Loucy (cell line): ENCODE results near the gene IGSF5.

Experiments
- H2AFZ ChIP-seq: fragments of 200-600 bp; sonication (generic); 2 replicates; pipeline ENCODE4 v1.6.0; 2016; ENCODE audit warnings: antibody characterized with exemption, mild to moderate bottlenecking, low read length, moderate library complexity
- H3F3A ChIP-seq: fragments of 200-600 bp; 2 replicates; pipeline ENCODE4 v1.6.0; 2016; ENCODE audit warnings: antibody characterized with exemption, low read depth, mild to moderate bottlenecking
- H3K27me3 ChIP-seq: fragments of 200-600 bp; sonication (generic); 2 replicates; pipeline ENCODE4 v1.6.1; 2014; ENCODE audit warnings: low read length, mild to moderate bottlenecking; ENCODE audit not compliant: insufficient read depth, poor library complexity, severe bottlenecking
- H3K36me3 ChIP-seq: fragments of 200-600 bp; sonication (generic); 2 replicates; pipeline ENCODE4 v1.6.1; 2016; ENCODE audit warnings: low read length; ENCODE audit not compliant: insufficient read depth
- H3K4me1 ChIP-seq: fragments of 200-600 bp; sonication (generic); 2 replicates; pipeline ENCODE4 v1.5.1; 2014; ENCODE audit warnings: low read length, mild to moderate bottlenecking; ENCODE audit not compliant: insufficient read depth, poor library complexity, severe bottlenecking
- H3K4me2 ChIP-seq: fragments of 200-600 bp; sonication (generic); 2 replicates; pipeline ENCODE4 v1.6.0; 2014; ENCODE audit warnings: antibody characterized with exemption, low read length, low read depth, mild to moderate bottlenecking; ENCODE audit not compliant: poor library complexity, severe bottlenecking
- H3K4me3 ChIP-seq: fragments of 200-600 bp; sonication (generic); 2 replicates; pipeline ENCODE4 v1.5.1; 2014; ENCODE audit warnings: low read length, mild to moderate bottlenecking, mixed read lengths; ENCODE audit not compliant: poor library complexity, severe bottlenecking
- H3K79me2 ChIP-seq: fragments of 200-600 bp; sonication (generic); 2 replicates; pipeline ENCODE4 v1.6.1; 2014; ENCODE audit warnings: low read length; ENCODE audit not compliant: insufficient read depth
- H3K9ac ChIP-seq: fragments of 200-600 bp; sonication (generic); 2 replicates; pipeline ENCODE4 v1.6.0; 2014; ENCODE audit warnings: mild to moderate bottlenecking, low read depth, low read length, moderate library complexity; ENCODE audit not compliant: poor library complexity, severe bottlenecking
- H3K9me2 ChIP-seq: fragments of 200-600 bp; sonication (generic); replicated peaks from 2 replicates; pipeline ENCODE4 v1.6.1; 2016; ENCODE audit warnings: low read depth, low read length, mixed read lengths
- H3K9me3 ChIP-seq: fragments of 200-600 bp; sonication (generic); 2 replicates; pipeline ENCODE4 v1.6.1; 2014; ENCODE audit warnings: mild to moderate bottlenecking, antibody characterized with exemption, low read length, low read depth; ENCODE audit not compliant: insufficient read depth
- H4K20me1 ChIP-seq: fragments of 200-600 bp; sonication (generic); 2 replicates; pipeline ENCODE4 v1.6.0; 2014; ENCODE audit warnings: antibody characterized with exemption, low read length, mild to moderate bottlenecking; ENCODE audit not compliant: insufficient read depth, poor library complexity, severe bottlenecking
- CTCF ChIP-seq: fragments of 200-600 bp; sonication (generic); conservative IDR thresholded peaks from 2 replicates; pipeline ENCODE4 v1.5.1; 2014; ENCODE audit warnings: mild to moderate bottlenecking, antibody characterized with exemption, low read length
- EZH2phosphoT487 ChIP-seq: fragments of 200-600 bp; IDR thresholded peaks from 2 replicates; pipeline ENCODE4 v1.6.1; 2018; ENCODE audit warnings: antibody characterized with exemption, mild to moderate bottlenecking, moderate library complexity, borderline replicate concordance

Gene IGSF5

GRCh38 chr21:39710866-39711265 lies 34.1 kb upstream of the IGSF5 start:
- no peak overlapping the region for H2AFZ ChIP-seq
- H3K79me2 ChIP-seq, result no peaks in the 10 kb centered on the region
- H3F3A ChIP-seq, result no peaks in the 10 kb centered on the region
- no peak overlapping the region for H3K4me3 ChIP-seq
- TF ChIP-seq CTCF (no peak), EZH2phosphoT487 (no peak)
- no peaks in the 10 kb centered on the region for H3K36me3 ChIP-seq
- H3K4me2 ChIP-seq, result no peak overlapping the region
- no peaks in the 10 kb centered on the region for H3K9me2 ChIP-seq
- no peak overlapping the region for H3K9ac ChIP-seq
- no peaks in the 10 kb centered on the region for H4K20me1 ChIP-seq
- H3K9me3 ChIP-seq, result no peaks in the 10 kb centered on the region; the same call in 1 of the 2 replicates
- no peaks in the 10 kb centered on the region for H3K4me1 ChIP-seq
- H3K27me3 ChIP-seq, result no peaks in the 10 kb centered on the region

GRCh38 chr21:39712273-39712672 lies 32.7 kb upstream of the IGSF5 start:
- H3K36me3 ChIP-seq, result no peaks in the 10 kb centered on the region

GRCh38 chr21:39712976-39713375 lies 32.0 kb upstream of the IGSF5 start:
- H4K20me1 ChIP-seq, result no peaks in the 10 kb centered on the region
- no peaks in the 10 kb centered on the region for H3K79me2 ChIP-seq
- TF ChIP-seq EZH2phosphoT487 (no peak), CTCF (no peak)
- no peak overlapping the region for H3K4me2 ChIP-seq
- H3F3A ChIP-seq, result no peaks in the 10 kb centered on the region
- H3K27me3 ChIP-seq, result no peaks in the 10 kb centered on the region
- H2AFZ ChIP-seq, result no peak overlapping the region
- H3K4me1 ChIP-seq, result no peaks in the 10 kb centered on the region
- no peaks in the 10 kb centered on the region for H3K9me2 ChIP-seq
- no peak overlapping the region for H3K9ac ChIP-seq
- H3K4me3 ChIP-seq, result no peak overlapping the region
- no peaks in the 10 kb centered on the region for H3K36me3 ChIP-seq
- no peaks in the 10 kb centered on the region; the same call in 1 of the 2 replicates for H3K9me3 ChIP-seq

More at GRCh38 chr21:39712273-39712672, 32.7 kb upstream of the IGSF5 start:
- no peak overlapping the region for H3K4me2 ChIP-seq
- H3K9me3 ChIP-seq, result no peaks in the 10 kb centered on the region; the same call in 1 of the 2 replicates
- no peak overlapping the region for H2AFZ ChIP-seq
- no peaks in the 10 kb centered on the region for H3K27me3 ChIP-seq
- no peak overlapping the region for H3K9ac ChIP-seq
- no peaks in the 10 kb centered on the region for H3K9me2 ChIP-seq
- TF ChIP-seq CTCF (no peak), EZH2phosphoT487 (no peak)
- H4K20me1 ChIP-seq, result no peaks in the 10 kb centered on the region
- H3F3A ChIP-seq, result no peaks in the 10 kb centered on the region
- no peak overlapping the region for H3K4me3 ChIP-seq
- H3K79me2 ChIP-seq, result no peaks in the 10 kb centered on the region
- no peaks in the 10 kb centered on the region for H3K4me1 ChIP-seq
